DND-41 (cell line): Measurements from ENCODE around the gene PC.

Experiments
- CTCF ChIP-seq: IDR thresholded peaks from 2 replicates; pipeline ENCODE4 v1.5.1; 2012; ENCODE audit warnings: borderline replicate concordance, low read length, moderate library complexity, mild to moderate bottlenecking; ENCODE audit not compliant: poor library complexity, severe bottlenecking; ENCODE audit errors: extremely low read depth
- EZH2 ChIP-seq: IDR thresholded peaks from 3 replicates; pipeline ENCODE4 v1.6.1; 2012; ENCODE audit warnings: borderline replicate concordance, low read depth, mild to moderate bottlenecking, moderate library complexity, low read length, inconsistent platforms; ENCODE audit not compliant: severe bottlenecking

DNA sequence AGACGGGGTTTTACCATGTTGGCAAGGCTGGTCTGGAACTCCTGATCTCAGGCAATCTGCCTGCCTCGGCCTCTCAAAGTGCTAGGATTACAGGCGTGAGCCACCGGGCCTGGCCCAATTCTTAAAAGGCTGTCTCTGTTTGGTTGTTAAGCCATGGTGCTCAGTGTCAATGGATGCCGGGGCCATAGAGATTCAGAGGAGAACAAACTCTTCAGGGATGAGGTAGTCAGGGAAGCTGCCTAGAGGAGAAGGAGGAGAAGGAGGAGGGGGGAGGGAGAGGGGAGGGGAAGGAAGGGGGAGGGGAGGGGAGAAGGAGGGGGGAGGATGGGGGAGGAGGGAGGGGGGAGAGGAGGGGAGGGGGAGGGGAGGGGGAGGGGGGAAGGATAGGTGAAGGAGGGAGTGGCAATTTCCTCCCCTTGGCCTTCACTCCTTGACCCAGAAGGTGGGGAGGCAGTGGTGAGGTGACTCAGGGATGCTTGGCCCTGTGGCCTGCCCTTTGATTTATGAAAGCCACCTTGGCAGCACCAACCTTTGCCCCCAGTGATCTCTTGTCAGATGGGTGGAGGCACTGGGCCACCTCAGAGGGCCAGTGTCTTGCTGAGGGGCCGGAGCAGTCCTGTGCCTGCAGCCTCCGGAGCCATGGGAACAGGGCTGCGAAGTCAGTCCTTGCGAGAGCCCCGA is 16.7 kb upstream of the PC start, which contains the start of gene C11orf86:
- TF ChIP-seq CTCF (no peak), EZH2 (no peak)
